Gastrocnemius medialis (tissue), 4 donors: ENCODE measurements around the gene PLXNA2. TPM values are rescaled to one million over a fixed set of nuclear protein-coding genes. Genes with fewer than 3 reads are reported as not detected.

ENCODE experiments used
- ATAC-seq, 2 donors: fragments of 150-250 bp; one replicate each; pipeline ENCODE4 v1.9.1; 2016
- DNase-seq, 2 donors: peaks; one replicate each; pipeline ENCODE4 v3.0.0-alpha.2; 2019
- H3K27ac ChIP-seq, 4 donors: fragments of 200-600 bp; sonication (generic); 1 replicate in 1 of 4; 2 replicates in 3 of 4; pipeline ENCODE4 v1.5.1; 2016 to 2018; ENCODE audit warnings: mild to moderate bottlenecking in 2 of 4, moderate library complexity in 1 of 4
- H3K27me3 ChIP-seq, 3 donors: fragments of 200-600 bp; sonication (generic) in 2 of 3; 1 replicate in 1 of 3; 2 replicates in 2 of 3; pipeline versions ENCODE4 v1.5.1 to v1.6.0; 2016 to 2019; ENCODE audit warnings: mild to moderate bottlenecking in 1 of 3, moderate library complexity in 1 of 3
- H3K36me3 ChIP-seq, 2 donors: fragments of 200-600 bp; sonication (generic) in 1 of 2; one replicate each; pipeline ENCODE4 v1.5.1; 2017 to 2018
- H3K4me1 ChIP-seq, 2 donors: fragments of 200-600 bp; sonication (generic) in 1 of 2; one replicate each; pipeline ENCODE4 v1.5.1; 2016 to 2017; ENCODE audit warnings: mild to moderate bottlenecking in 2 of 2
- H3K4me3 ChIP-seq, 4 donors: fragments of 200-600 bp; sonication (generic) in 3 of 4; 1 replicate in 1 of 4; 2 replicates in 3 of 4; pipeline ENCODE4 v1.5.1; 2016 to 2019; ENCODE audit warnings: mild to moderate bottlenecking in 2 of 4
- H3K9me3 ChIP-seq, 3 donors: fragments of 200-600 bp; sonication (generic) in 2 of 3; 1 replicate in 1 of 3; 2 replicates in 2 of 3; pipeline ENCODE4 v1.5.1; 2016 to 2019
- CTCF ChIP-seq, 5 experiments: fragments of 450-650 bp in 3 of 5; fragments of 200-600 bp in 2 of 5; sonication (generic) in 2 of 5; IDR thresholded peaks in 4 of 5; conservative IDR thresholded peaks in 1 of 5; 1 replicate in 4 of 5; 2 replicates in 1 of 5; pipeline ENCODE4 v1.5.1; 2016 to 2019; ENCODE audit warnings: antibody characterized with exemption in 5 of 5, mild to moderate bottlenecking in 3 of 5, moderate library complexity in 3 of 5
- POLR2A ChIP-seq, 2 donors: fragments of 450-650 bp; IDR thresholded peaks; one replicate each; pipeline ENCODE4 v1.6.1; 2017; ENCODE audit warnings: antibody characterized with exemption in 2 of 2, mild to moderate bottlenecking in 2 of 2, moderate library complexity in 2 of 2
- in situ Hi-C, 4 donors: fragments of 200-750 bp; cut with MboI; loops; one replicate each; pipeline versions ENCODE4 v1.15.0 to v1.8.0; 2017; ENCODE audit warnings: low sequenced_read_pairs in 4 of 4
- intact Hi-C: fragments of 100-400 bp; cut with DNase I; formaldehyde crosslinking; loops from one replicate; pipeline ENCODE4 v1.15.1; 2023; ENCODE audit warnings: low total_unique reads
- total RNA-seq, 4 donors: library from RNA; depleted of rRNA; stranded (reverse); fragments of >200 nt; gene quantifications; one replicate each; pipeline versions ENCODE4 v1.1.0 to v1.2.3, GENCODE V29; 2016

PLXNA2 gene
- total RNA-seq, 4 donors from 2014 or later = 12.4 to 20.0 (median 16.2) TPM

GRCh38 chr1:208156741-208157140 lies 87.4 kb downstream of the PLXNA2 start:
- in situ Hi-C loops (no loop called here), intact Hi-C loops (no loop called here)
- Histone ChIP-seq H3K27ac (no peak overlapping the region), H3K36me3 (no peaks in the 10 kb centered on the region), H3K4me1 (peaks cover 89 to 93% of the 10 kb centered on the region in 2 donors), H3K9me3 (no peaks in the 10 kb centered on the region), H3K27me3 (no peaks in the 10 kb centered on the region), H3K4me3 (no peak overlapping the region)
- TF ChIP-seq CTCF (IDR thresholded peaks at IDR 0.05 in 4 of 5, conservative IDR thresholded peaks at IDR 0.05 in 1 of 5) = no peak
- TF ChIP-seq POLR2A (IDR thresholded peaks at IDR 0.05) = no peak
- ATAC-seq = no peak
- DNase-seq = no peak

GRCh38 chr1:208156310-208156709 lies 87.9 kb downstream of the PLXNA2 start:
- DNase-seq (no peak), ATAC-seq (no peak)
- no peak overlapping the region for H3K4me3 ChIP-seq
- H3K9me3 ChIP-seq = no peaks in the 10 kb centered on the region
- H3K4me1 ChIP-seq = peaks cover 84 to 93% of the 10 kb centered on the region in 2 donors
- in situ Hi-C loops = no loop called here
- TF ChIP-seq POLR2A (IDR thresholded peaks at IDR 0.05) (no peak), CTCF (IDR thresholded peaks at IDR 0.05 in 4 of 5, conservative IDR thresholded peaks at IDR 0.05 in 1 of 5) (no peak)
- no peaks in the 10 kb centered on the region for H3K27me3 ChIP-seq
- H3K36me3 ChIP-seq = no peaks in the 10 kb centered on the region
- no peak overlapping the region for H3K27ac ChIP-seq
- intact Hi-C loops = no loop called here

- Histone ChIP-seq H3K27me3 (no peaks in the 10 kb centered on the region), H3K4me1 (peaks cover 84 to 93% of the 10 kb centered on the region in 2 donors), H3K27ac (no peak overlapping the region), H3K36me3 (no peaks in the 10 kb centered on the region), H3K4me3 (no peak overlapping the region), H3K9me3 (no peaks in the 10 kb centered on the region)
- ATAC-seq (no peak), DNase-seq (no peak)
- in situ Hi-C loops (no loop called here), intact Hi-C loops (no loop called here)
- TF ChIP-seq POLR2A (IDR thresholded peaks at IDR 0.05) (no peak), CTCF (IDR thresholded peaks at IDR 0.05 in 4 of 5, conservative IDR thresholded peaks at IDR 0.05 in 1 of 5) (no peak)
Observed at GRCh38 chr1:208154679-208155642, 89.2 kb downstream of the PLXNA2 start.

GRCh38 chr1:208154040-208154439 lies 90.1 kb downstream of the PLXNA2 start:
- in situ Hi-C loops = no loop called here
- peak overlapping the region in 1 of 4 donors; percentile 1 for H3K27ac ChIP-seq
- TF ChIP-seq POLR2A (IDR thresholded peaks at IDR 0.05) (no peak), CTCF (IDR thresholded peaks at IDR 0.05 in 4 of 5, conservative IDR thresholded peaks at IDR 0.05 in 1 of 5) (no peak)
- ATAC-seq (no peak), DNase-seq (no peak)
- no peaks in the 10 kb centered on the region for H3K27me3 ChIP-seq
- no peaks in the 10 kb centered on the region for H3K9me3 ChIP-seq
- H3K4me1 ChIP-seq = peaks cover 81 to 94% of the 10 kb centered on the region in 2 donors
- H3K4me3 ChIP-seq = no peak overlapping the region
- H3K36me3 ChIP-seq = no peaks in the 10 kb centered on the region
- intact Hi-C loops = no loop called here
